GM21526 (cell line): Measurements from ENCODE around the gene DHRSX.
"Not testable (repeated sequence)": the region's sequence is repeated elsewhere in the genome, so short reads cannot be mapped to it uniquely, and the experiment has no call there.

ENCODE experiments used
- ATAC-seq: cut with Tn5 transposase; IDR thresholded peaks from one replicate; pipeline ENCODE4 v1.9.1; 2021; ENCODE audit warnings: moderate library complexity; ENCODE audit not compliant: unreplicated experiment, low FRiP score

The DHRSX gene

DNA sequence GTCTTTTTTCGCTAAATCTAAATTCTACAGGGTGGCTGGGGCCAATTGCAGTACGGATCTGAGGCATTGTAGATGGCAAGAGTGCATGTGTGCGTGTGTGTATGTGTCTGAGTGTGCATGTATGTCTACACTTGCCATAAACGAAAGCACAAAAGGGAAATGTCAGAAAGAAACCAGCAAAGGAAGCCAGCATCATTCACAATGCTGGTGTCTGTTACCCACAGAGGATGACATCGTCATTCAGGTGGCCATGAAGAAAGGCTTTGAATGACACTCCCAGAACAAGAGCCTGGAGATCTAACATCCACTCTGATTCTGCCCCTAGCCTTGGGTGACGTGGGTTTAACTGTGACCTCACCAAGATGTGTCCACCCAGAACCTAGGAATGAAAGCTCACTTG, 124.6 kb downstream of the DHRSX start:
- no peak for ATAC-seq

DNA sequence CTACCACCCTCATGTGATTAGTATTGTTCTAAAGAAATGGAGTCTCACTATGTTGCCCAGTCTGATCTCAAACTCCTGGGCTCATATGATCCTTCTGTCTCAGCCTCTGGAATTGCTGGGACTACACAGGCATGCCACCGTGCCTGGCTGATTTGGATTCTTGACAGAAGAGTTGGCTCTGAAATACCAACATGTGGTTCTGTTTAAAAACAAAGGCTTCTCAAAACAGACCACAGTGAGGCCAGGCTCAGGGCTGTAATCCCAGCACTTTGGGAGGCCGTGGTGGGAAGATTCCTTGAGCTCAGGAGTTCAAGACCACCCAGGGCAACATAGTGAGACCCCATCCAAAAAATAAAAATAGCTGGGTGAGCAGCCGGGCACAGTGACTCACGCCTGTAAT, 126.7 kb downstream of the DHRSX start:
- no peak for ATAC-seq

DNA sequence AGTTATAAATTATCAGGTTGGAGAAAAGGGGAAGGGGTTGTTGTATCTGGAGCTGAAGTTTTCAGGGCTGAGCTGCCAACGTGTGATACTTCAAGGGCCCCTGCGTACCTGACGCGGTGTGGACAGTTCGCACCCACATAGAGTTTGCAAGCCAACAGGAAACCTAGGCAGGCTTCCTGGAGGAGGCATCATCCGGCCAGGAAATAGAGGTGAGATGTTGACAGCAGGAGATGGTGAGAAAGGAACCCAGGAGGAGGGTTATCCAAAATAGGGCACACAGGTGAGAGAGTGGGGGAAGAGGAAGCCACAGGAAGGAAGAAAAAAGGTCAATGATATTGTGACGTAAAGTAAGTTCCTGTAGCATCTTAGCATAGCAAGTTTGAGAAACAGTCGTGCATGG, 127.2 kb downstream of the DHRSX start:
- no peak for ATAC-seq

DNA sequence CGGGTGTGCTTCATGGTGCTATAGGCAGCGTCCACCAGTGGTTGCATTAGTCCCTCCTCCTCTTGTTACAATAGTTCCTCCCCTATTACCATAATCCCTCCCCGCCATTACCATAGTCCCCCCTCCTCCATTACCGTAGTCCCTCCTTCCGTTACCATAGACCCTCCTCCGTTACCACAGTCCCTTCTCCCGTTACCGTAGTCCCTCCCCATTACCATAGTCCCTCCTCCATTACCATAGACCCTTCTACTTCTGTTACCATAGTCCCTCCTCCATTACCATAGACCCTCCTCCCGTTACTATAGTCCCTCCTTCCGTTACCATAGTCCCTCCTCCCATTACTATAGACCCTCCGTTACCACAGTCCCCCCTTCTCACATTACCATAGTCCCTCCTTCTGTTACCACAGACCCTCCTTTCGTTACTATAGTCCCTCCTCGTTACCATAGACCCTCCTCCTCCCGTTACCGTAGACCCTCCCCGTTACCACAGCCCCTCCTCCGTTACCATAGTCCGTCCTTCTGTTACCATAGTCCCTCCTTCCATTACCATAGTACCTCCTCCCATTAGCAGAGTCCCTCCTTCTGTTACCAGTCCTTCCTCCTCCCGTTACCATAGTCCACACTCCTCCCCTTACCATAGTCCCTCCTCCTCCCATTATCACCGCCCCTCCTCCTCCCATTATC, 129.6 kb downstream of the DHRSX start:
- ATAC-seq: no peak

DNA sequence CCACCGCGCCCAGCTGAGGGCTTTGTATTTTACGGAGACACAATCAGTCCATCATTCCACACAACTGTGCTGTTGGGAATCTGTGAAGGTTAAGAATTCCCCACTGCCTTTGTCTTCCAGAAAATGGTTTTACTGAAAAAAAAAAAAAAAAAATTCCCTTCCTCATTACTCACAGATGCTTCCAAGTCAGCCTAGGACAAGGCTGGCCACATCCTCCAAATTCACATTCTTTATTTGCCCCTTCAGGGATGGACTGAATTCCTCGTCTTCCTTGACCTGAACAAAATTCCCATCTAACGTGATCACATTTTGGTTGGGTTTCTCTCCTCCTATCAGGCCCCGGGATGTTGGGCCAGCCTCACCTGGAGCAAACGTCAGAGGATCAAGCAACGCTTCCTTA, 130.3 kb downstream of the DHRSX start:
- no peak for ATAC-seq

DNA sequence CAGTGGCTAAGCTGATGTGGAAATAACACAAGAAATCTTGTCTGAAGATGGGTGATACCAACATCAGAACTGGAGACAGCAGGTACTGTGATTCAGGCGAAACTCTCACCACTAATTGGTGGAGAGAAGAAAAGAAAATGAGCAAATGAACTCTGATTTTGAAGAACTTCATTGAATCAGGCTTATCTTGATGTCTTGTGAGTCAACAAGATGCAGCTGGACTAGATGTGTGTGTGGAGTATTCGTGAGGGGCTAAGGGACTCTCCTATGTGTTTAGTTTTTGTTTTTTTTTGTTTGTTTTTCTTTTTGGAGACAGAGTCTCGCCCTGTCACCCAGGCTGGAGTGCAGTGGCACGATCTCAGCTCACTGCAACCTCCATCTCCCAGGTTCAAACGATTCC, 131.6 kb downstream of the DHRSX start:
- no peak for ATAC-seq

DNA sequence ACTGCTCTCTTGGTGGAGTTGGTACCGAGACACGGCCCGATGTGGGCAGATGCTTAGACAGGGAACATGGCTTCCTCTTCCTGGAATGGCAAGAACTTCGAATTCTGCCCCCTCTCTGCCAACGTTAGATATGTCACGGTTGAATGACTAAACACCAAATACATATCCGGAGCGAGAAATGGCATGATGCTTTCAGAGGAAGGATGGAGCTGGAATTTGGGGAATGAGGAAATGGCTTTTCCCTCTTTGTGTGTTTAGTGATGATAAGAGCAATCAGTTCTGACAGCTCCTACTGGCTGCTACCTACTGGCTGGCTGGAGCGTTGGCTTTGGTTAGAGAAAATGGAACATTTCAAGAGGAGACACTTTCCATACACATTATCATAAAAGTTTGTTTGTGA, 140.0 kb downstream of the DHRSX start:
- no peak for ATAC-seq

DNA sequence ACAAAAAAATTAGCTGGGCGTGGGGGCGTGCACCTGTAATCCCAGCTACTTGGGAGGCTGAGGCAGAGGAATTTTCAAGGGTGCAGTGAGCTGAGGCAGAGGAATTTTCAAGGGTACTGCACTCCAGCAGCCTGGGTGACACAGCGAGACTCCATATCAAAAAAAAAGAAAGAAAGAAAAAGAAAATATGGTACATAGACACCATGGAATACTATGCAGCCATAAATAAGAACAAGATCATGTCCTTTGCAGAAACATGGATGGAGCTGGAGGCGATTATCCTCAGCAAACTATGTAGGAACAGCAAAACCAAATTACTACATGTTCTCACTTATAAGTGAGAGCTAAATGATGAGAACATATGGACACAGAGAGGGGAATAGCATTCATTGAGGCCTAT, 141.3 kb downstream of the DHRSX start:
- ATAC-seq: not testable (repeated sequence)

DNA sequence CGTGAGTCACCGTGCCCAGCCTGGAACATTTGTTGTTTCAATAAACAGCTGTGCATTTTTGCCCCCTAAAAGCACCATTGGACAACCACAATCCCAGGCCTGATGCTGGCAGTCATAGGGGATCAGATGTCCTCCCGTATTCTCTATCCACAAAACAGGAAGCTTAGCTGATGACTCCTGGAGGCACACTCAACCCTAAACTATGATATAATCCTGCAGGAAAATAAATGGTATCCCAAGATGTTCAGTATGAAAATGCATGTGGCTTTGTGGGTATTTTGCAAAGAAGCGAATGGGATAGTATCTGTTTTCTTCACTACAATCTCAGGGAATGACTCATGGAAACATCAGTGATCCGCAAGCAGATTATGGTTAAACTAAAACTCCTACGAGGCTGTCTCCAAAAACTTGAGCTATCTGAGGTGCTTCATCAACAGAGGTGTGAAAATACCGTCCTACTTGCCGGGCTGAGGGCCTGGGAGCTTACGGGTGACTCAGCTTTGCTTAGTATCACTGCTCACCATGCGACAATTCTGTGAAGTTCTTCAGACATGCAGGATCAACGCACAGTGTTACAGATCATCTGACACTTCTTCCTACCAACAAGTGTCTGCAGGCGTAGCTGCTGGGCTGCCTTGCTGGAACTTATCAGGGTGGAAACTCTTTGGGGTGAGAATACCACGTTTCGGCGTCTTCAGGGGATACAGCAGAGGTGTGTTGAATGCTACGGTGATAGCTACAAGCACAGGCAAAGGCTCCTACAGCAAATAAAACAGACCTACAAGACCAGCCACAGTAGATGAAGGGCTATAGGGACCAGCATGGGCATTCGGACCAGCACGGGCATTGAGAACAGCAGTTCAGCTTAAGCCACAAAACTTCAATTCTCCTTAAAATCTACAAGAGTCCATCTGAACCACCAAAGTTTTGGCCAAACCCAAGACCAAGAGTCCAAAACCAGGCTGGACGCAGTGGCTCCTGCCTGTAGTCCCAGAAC, 148.5 kb downstream of the DHRSX start:
- no peak for ATAC-seq

DNA sequence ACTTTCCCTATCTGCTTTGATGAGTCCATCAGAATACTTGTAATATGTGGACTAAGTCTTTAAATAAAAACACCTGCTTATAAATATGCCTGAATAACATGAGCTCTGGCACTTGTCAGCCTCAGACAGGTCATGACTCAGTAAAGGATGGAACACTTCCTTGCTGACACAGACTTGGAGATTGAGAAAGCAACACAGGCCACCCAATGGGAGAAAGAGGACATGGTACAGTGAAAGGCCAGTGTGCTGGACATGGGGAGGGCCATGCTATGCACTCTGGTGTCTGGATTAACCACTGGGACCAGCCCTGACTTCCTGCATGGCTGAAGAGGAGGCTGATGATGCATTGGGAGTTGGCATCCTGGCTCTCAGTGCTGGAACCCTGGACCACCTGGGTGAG, 149.5 kb downstream of the DHRSX start:
- no peak for ATAC-seq

DNA sequence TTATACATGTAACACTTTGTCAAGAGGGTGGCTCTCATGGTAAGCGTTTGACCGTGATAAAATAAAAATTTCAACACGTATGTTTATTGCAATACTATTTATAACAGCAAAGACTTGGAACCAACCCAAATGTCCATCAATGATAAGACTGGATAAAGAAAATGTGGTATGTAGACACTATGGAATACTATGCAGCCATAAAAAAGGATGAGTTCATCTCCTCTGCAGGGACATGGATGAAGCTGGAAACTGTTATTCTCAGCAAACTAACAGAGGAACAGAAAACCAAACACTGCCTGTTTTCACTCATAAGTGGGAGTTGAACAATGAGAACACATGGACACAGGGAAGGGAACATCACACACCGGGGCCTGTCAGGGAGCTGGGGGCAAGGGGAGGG, 150.1 kb downstream of the DHRSX start:
- not testable (repeated sequence) for ATAC-seq

DNA sequence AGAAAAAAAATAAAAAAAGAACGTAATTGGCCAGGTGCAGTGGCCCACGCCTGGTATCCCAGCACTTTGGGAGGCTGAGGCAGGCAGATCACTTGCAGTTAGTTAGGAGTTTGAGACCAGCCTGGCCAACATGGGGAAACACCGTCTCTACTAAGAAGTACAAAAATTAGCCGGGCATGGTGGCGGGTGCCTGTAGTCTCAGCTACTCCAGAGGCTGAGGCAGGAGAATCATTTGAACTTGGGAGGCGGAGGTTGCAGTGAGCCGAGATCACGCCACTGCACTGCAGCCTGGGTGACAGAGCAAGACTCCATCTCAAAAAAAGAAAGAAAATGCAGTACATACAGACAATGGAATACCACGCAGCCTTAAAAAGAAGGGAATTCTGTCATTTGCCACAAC, 150.7 kb downstream of the DHRSX start:
- ATAC-seq: not testable (repeated sequence)

DNA sequence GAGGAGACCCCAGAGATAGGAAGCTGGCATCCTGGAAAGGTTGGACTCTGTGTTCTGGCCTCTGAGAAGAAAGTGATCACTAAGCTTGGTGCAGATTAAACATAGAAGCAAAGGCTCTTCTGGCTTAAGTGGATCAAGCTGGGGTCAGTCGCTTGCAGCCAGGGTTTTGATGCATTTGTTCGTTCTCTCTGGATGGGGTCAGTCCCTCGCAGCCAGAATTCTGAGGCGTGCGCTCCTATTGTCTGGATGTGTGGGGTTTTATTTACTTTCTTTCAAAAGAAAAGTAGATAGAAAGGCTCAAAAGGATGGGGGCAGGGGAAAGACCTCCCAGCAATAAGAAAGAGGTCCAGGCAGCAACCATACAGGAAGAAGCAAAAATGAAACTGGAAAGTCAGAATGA, 152.6 kb downstream of the DHRSX start:
- no peak for ATAC-seq

DNA sequence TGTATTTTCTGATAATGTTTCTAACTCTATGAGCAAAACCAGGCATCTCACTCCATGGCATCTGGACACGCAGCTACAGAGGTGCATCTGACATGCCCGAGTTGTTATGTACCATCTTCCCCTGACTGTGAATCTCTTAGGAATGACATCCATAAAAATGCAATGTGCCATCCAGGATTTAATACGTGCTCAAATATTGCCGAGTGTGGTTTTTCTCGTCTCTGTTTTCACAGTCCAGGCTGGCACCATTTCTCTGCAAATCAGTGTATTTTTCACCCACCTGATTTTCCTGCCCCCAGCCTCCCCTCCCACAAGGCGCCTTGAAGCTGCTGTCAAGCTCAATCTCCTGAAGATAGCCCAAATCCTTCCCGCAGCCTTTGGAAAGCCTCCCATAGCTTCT, 154.6 kb downstream of the DHRSX start:
- no peak for ATAC-seq

DNA sequence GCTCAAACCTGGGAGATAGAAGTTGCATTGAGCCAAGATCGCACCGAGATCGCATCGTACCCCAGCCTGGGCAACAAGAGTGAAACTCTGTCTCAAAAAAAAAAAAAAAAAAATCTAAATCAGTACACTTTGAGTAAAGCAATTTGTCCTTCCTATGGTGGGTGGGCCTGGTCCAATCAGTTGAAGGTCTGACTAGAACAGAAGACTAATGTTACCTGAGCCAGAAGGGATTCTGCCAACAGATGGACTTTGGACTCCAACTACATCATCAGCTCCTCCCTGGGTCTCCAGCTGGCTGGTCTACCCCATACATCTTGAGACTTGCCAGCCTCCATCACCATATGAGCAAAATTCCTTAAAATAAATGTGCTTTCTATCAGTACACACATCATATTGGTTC, 155.2 kb downstream of the DHRSX start:
- no peak for ATAC-seq

DNA sequence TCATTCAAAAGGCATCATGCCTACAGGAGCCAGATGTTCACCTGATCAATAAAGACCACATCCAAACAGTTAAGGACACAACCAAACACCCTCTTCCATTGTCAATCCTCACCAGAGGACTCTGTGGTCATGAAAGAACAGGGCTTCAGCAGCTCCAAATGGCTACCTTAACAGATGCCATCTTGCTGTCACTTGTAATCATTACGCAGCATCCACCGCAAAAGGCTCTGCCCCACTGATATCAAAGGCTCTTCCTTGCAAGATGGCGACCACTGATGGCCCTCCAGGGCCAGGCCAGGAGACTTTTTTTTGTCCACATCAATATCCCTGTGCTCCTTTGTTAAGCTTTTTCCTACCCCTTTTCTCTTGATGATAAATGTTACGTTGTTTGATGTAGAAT, 157.4 kb downstream of the DHRSX start:
- no peak for ATAC-seq

DNA sequence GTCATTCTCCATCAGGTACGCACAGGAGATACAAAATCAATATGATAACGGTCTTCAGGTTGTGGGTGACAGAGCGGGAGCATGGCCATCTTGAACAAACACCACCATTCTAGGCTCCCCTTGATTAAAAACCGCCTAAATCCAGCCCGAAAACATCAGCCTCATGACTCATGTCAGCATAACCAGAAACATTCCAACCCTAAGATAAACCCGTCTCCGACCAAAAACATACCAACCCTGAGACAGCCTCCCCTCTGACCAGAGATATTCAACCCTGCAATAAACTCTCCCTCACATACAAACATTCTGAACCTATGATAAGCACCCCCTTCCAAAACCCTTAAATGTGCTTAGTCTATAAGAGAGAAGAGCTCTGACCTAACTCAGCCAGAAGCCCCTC, 157.9 kb downstream of the DHRSX start:
- no peak for ATAC-seq

DNA sequence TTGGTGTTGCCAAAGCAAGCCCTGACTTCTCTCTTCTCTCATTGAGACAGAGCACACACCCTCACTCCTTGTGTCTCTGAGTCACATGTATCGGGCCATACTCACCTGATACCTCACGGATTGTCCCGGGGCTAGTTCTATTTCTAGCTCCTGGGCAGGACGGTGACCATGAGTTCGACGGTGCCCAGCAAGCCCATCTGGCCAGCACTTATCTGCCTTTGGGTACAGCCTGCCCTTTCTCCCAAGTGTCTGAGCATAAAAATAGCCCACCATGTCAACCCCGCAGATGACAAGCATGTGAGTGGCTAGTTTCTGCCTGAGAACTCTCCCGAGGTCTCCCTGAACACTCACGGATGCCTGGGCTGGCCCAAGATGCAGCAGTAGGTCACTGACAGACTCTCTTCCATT, 158.5 kb downstream of the DHRSX start:
- no peak for ATAC-seq

DNA sequence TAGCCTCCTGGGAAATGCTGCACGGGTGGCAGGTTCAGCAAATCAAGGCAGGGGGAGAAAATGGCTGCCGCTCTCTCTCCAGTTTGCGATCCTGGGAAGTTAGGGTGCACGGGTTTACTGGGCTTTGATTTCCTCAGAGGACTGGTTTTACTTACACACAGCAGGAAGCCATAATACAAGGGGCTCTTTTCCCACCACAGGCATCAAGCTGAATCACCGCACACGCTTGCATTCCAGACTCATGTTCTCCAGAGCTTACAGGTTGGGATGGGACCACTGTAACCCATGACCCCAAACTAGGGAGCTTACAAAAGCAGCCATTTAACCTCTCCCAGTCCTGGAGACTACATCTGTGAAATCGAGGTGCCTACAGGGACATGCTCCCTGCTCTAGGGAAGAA, 159.8 kb downstream of the DHRSX start:
- no peak for ATAC-seq

DNA sequence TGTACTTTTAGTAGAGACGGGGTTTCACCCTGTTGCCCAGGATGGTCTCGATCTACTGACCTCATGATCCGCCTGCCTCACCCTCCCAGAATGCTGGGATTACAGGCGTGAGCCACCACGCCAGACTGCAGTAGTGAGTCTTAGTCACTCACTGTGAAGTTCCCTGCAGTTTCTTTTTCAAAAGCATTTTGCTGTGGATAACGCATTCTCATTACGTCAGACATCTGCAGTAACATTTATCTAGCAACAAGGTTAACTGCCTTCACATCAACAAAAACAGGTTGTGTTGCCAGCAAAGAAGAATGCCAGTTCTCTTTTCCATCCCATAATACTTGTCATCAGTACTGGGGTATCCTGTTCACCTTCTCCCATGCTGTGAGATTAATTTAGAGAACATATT, 164.6 kb downstream of the DHRSX start:
- no peak for ATAC-seq

DNA sequence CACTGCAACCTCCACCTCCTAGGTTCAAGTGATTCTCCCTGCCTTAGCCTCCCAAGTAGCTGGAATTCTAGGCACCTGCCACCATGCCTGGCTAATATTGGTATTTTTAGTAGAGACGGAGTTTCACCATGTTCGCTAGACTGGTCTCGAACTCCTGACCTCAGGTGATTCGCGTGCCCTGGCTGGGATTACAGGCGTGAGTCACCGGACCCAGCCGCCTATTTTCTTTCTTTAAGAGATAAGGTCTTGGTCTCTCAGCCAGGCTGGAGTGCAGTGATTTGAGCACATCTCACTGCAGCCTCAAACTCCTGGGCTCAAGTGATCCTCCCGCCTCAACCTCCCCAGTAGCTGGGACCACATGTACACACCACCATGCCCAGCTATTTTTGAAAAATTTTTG, 166.5 kb downstream of the DHRSX start:
- no peak for ATAC-seq

DNA sequence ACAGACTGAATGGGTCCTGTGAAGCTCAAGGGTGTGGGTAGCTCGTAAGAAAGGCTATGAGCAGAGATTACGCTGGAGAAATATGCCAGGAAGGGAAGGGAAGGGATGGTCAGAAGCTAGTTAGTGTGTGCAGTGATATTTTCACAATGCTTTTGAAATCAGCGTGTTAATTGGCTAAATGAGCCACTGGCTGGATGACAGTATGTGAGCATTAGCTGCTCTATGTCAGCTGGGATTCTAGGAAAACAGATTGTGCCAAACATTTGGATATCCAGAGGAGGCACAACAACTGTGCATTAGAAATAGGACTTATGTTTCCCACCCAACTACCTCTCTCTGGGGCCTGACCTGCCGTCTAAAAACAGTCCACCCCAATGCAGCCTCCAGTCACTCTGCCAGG, 168.5 kb downstream of the DHRSX start:
- ATAC-seq: no peak
